ENCODE measurements around the gene NKTR.

NKTR gene

DNA sequence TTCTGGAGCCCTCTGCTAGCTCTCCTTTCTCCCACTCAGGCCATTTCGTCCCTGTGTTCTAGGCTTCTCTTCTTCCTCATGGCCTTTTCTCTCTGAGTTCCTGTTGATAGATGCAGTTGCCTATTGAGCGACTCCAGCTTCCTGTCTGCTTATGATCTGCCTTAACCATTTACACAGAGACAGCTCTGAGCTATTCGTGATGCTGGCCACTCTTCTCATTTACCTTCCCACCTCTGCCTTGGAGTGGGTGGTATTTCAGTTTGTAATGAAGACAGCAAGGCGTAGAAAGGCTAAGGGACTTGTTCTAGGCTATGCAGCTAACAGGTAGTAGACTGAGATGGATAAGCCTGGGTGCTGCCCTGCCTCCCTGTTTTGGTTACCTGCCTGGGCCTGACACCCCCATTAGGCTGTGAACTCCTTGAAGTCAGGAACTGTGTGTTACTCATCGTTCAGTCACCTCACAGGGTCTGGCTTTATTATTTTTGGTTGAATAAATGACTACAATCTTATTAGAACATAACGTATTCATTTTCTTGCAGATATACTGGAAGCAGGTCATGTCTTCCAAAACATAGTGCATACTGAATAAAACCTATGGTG is 40.4 kb downstream of the NKTR start (continued):
- TF ChIP-seq ZNF596 (tag by site-specific recombination; IDR thresholded peaks at IDR 0.05) (no peak), ZNF747 (tag by site-specific recombination; IDR thresholded peaks at IDR 0.05) (no peak), ZNF23 (tag by site-specific recombination; IDR thresholded peaks at IDR 0.05; ENCODE audit: borderline replicate concordance) (no peak)

DNA sequence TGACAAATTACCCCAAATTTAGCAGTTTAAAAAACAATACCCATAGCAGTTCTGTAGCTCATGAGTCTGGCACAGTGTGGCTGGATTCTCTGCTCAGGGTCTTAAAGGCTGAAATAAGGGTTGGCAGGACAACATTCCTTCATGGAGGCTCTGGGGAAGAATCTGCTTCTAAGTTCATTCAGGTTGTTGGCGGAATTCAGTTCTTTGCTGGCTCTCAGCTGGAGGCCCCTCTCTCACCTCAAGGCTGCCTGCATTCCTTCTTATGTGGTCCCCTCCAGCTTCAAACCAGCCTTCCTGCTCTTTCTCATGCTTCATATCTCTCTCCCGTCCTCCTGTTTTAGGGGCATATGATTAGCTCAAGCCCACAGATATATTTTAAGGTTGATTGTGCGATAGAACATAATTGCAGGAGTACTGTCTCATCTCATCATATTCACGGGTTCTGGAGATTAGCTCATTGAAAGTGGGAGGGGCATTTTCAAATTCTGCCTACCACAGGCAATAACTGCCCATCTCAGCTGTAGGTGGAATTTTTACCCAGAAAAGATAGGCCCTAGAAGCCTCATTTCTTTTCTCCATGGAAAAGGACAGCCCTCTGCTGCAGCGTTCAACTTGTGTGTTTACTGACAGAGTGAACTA is 47.5 kb downstream of the NKTR start:
- POLR2A ChIA-PET, result interaction anchor here (0.6 kb wide), 1 partner anchor 45 kb away, joined by 3 read pairs; no protein-coding TSS in a partner anchor
- no peak overlapping the region for H3K27ac ChIP-seq (ENCODE audit: extremely low read depth, low read depth, low read length)
- no peak overlapping the region for H3K4me3 ChIP-seq (ENCODE audit: low read depth, low read length)
- TF ChIP-seq, protein P1, sequence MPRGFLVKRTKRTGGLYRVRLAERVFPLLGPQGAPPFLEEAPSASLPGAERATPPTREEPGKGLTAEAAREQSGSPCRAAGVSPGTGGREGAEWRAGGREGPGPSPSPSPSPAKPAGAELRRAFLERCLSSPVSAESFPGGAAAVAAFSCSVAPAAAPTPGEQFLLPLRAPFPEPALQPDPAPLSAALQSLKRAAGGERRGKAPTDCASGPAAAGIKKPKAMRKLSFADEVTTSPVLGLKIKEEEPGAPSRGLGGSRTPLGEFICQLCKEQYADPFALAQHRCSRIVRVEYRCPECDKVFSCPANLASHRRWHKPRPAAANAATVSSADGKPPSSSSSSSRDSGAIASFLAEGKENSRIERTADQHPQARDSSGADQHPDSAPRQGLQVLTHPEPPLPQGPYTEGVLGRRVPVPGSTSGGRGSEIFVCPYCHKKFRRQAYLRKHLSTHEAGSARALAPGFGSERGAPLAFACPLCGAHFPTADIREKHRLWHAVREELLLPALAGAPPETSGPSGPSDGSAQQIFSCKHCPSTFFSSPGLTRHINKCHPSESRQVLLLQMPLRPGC (tag by site-specific recombination; IDR thresholded peaks at IDR 0.05), result no peak
- TF ChIP-seq ZNF221 (tag by site-specific recombination; IDR thresholded peaks at IDR 0.05; ENCODE audit: borderline replicate concordance) (no peak), MZF1 (tag by site-specific recombination; IDR thresholded peaks at IDR 0.05; ENCODE audit: borderline replicate concordance) (no peak), SCRT2 (tag by site-specific recombination; IDR thresholded peaks at IDR 0.05) (no peak), ZNF707 (tag by site-specific recombination; IDR thresholded peaks at IDR 0.05) (no peak), ZNF391 (tag by site-specific recombination; IDR thresholded peaks at IDR 0.05; ENCODE audit: borderline replicate concordance, low read depth) (no peak), ZFP41 (tag by site-specific recombination; IDR thresholded peaks at IDR 0.05; ENCODE audit: borderline replicate concordance) (no peak), ZNF350 (tag by site-specific recombination; IDR thresholded peaks at IDR 0.05) (no peak), ZNF423 (tag by site-specific recombination; IDR thresholded peaks at IDR 0.05) (no peak), OVOL3 (tag by site-specific recombination; IDR thresholded peaks at IDR 0.05) (no peak), ZNF768 (tag by site-specific recombination; IDR thresholded peaks at IDR 0.05) (no peak), ZIC2 (tag by site-specific recombination; IDR thresholded peaks at IDR 0.05) (no peak), ZNF610 (tag by site-specific recombination; IDR thresholded peaks at IDR 0.05; ENCODE audit: borderline replicate concordance) (no peak), ZNF555 (tag by site-specific recombination; conservative IDR thresholded peaks at IDR 0.05) (no peak), ZNF843 (tag by site-specific recombination; IDR thresholded peaks at IDR 0.05) (no peak), IKZF3 (tag by site-specific recombination; IDR thresholded peaks at IDR 0.05) (no peak)
- TF ChIP-seq, protein P2, sequence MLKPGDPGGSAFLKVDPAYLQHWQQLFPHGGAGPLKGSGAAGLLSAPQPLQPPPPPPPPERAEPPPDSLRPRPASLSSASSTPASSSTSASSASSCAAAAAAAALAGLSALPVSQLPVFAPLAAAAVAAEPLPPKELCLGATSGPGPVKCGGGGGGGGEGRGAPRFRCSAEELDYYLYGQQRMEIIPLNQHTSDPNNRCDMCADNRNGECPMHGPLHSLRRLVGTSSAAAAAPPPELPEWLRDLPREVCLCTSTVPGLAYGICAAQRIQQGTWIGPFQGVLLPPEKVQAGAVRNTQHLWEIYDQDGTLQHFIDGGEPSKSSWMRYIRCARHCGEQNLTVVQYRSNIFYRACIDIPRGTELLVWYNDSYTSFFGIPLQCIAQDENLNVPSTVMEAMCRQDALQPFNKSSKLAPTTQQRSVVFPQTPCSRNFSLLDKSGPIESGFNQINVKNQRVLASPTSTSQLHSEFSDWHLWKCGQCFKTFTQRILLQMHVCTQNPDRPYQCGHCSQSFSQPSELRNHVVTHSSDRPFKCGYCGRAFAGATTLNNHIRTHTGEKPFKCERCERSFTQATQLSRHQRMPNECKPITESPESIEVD (tag by site-specific recombination; IDR thresholded peaks at IDR 0.05), result no peak
- TF ChIP-seq, protein P3, sequence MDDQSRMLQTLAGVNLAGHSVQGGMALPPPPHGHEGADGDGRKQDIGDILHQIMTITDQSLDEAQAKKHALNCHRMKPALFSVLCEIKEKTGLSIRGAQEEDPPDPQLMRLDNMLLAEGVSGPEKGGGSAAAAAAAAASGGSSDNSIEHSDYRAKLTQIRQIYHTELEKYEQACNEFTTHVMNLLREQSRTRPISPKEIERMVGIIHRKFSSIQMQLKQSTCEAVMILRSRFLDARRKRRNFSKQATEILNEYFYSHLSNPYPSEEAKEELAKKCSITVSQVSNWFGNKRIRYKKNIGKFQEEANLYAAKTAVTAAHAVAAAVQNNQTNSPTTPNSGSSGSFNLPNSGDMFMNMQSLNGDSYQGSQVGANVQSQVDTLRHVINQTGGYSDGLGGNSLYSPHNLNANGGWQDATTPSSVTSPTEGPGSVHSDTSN (CRISPR knock-in tag; IDR thresholded peaks at IDR 0.05), result no peak
- H3K9me3 ChIP-seq (ENCODE audit: control insufficient read depth, insufficient read depth, low read depth, low read length), result no peaks in the 10 kb centered on the region
- CTCF ChIA-PET, result no interaction called here
- H3K36me3 ChIP-seq (ENCODE audit: control insufficient read depth in 2 of 2, insufficient read depth in 1 of 2, low read length in 2 of 2), result peaks cover 6 to 75% of the 10 kb centered on the region in 2 experiments
- no peaks in the 10 kb centered on the region for H3K4me1 ChIP-seq (ENCODE audit: control insufficient read depth, insufficient read depth, low read length)
